HepG2 (cell line): ENCODE results near the gene CPT1A. TPM values are rescaled to one million over a fixed set of nuclear protein-coding genes. Genes with fewer than 3 reads are reported as not detected.

Experiments
- ZFP41 ChIP-seq: sonication (generic); formaldehyde crosslinking; IDR thresholded peaks from 2 replicates; pipeline ENCODE4 v1.4.0; 2020; ENCODE audit warnings: mild to moderate bottlenecking, missing genetic modification reagents, borderline replicate concordance
- ZIK1 ChIP-seq: sonication (generic); formaldehyde crosslinking; IDR thresholded peaks from 2 replicates; pipeline ENCODE4 v1.5.0; 2020; ENCODE audit warnings: mild to moderate bottlenecking, low read depth, missing genetic modification reagents, borderline replicate concordance
- ZNF407 ChIP-seq: sonication (generic); formaldehyde crosslinking; IDR thresholded peaks from one replicate; pipeline ENCODE4 v1.5.1; 2020; ENCODE audit warnings: mild to moderate bottlenecking, missing genetic modification reagents; ENCODE audit errors: not compliant biosample characterization
- polyA plus RNA-seq, 8 experiments: library from polyadenylated mRNA; depleted of rRNA in 3 of 8; stranded (reverse) in 7 of 8; unstranded in 1 of 8; fragments of >200 nt; fragmentation: Illumina TruSeq in 4 of 8; extraction: Trizol in 4 of 8; gene quantifications; 2 replicates each; pipeline versions ENCODE4 v1.2.1 to v1.2.3, GENCODE V29; 2011 to 2016; ENCODE audit warnings: low read depth in 4 of 8, missing spikeins in 1 of 8, mixed read lengths in 1 of 8; ENCODE audit not compliant: insufficient read depth in 1 of 8
- total RNA-seq, 5 experiments: library from RNA; depleted of rRNA; stranded (reverse); fragments of >200 nt; fragmentation: Illumina TruSeq; extraction: Trizol; gene quantifications; 2 replicates each; pipeline ENCODE4 v1.2.3, GENCODE V29; 2016; ENCODE audit warnings: low read depth in 1 of 5
- TF ChIP-seq, protein P1 (sequence below): sonication (generic); formaldehyde crosslinking; IDR thresholded peaks from 2 replicates; pipeline ENCODE4 v1.4.0; 2020; ENCODE audit warnings: missing genetic modification reagents, borderline replicate concordance
- TF ChIP-seq, protein P2 (sequence below): sonication (generic); formaldehyde crosslinking; IDR thresholded peaks from 2 replicates; pipeline ENCODE4 v1.4.0; 2020; ENCODE audit warnings: missing genetic modification reagents, borderline replicate concordance
- TF ChIP-seq, protein P3 (sequence below): sonication (generic); formaldehyde crosslinking; IDR thresholded peaks from 2 replicates; pipeline ENCODE4 v1.4.0; 2020; ENCODE audit warnings: missing genetic modification reagents

CPT1A gene
- total and polyA plus RNA-seq, 2 of the 13 experiments (the other 11 are each of a cell fraction or from before 2014, with no cell fraction given): 7.0 to 7.1 TPM

- TF ChIP-seq, protein P1, sequence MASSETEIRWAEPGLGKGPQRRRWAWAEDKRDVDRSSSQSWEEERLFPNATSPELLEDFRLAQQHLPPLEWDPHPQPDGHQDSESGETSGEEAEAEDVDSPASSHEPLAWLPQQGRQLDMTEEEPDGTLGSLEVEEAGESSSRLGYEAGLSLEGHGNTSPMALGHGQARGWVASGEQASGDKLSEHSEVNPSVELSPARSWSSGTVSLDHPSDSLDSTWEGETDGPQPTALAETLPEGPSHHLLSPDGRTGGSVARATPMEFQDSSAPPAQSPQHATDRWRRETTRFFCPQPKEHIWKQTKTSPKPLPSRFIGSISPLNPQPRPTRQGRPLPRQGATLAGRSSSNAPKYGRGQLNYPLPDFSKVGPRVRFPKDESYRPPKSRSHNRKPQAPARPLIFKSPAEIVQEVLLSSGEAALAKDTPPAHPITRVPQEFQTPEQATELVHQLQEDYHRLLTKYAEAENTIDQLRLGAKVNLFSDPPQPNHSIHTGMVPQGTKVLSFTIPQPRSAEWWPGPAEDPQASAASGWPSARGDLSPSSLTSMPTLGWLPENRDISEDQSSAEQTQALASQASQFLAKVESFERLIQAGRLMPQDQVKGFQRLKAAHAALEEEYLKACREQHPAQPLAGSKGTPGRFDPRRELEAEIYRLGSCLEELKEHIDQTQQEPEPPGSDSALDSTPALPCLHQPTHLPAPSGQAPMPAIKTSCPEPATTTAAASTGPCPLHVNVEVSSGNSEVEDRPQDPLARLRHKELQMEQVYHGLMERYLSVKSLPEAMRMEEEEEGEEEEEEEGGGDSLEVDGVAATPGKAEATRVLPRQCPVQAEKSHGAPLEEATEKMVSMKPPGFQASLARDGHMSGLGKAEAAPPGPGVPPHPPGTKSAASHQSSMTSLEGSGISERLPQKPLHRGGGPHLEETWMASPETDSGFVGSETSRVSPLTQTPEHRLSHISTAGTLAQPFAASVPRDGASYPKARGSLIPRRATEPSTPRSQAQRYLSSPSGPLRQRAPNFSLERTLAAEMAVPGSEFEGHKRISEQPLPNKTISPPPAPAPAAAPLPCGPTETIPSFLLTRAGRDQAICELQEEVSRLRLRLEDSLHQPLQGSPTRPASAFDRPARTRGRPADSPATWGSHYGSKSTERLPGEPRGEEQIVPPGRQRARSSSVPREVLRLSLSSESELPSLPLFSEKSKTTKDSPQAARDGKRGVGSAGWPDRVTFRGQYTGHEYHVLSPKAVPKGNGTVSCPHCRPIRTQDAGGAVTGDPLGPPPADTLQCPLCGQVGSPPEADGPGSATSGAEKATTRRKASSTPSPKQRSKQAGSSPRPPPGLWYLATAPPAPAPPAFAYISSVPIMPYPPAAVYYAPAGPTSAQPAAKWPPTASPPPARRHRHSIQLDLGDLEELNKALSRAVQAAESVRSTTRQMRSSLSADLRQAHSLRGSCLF (CRISPR knock-in tag): no peak
- TF ChIP-seq ZNF407 (CRISPR knock-in tag) (peak; percentile 43), ZFP41 (no peak), ZIK1 (CRISPR knock-in tag) (0 out of 2 replicates have a peak, but pooled peaks have one; percentile 73)
- TF ChIP-seq, protein P2, sequence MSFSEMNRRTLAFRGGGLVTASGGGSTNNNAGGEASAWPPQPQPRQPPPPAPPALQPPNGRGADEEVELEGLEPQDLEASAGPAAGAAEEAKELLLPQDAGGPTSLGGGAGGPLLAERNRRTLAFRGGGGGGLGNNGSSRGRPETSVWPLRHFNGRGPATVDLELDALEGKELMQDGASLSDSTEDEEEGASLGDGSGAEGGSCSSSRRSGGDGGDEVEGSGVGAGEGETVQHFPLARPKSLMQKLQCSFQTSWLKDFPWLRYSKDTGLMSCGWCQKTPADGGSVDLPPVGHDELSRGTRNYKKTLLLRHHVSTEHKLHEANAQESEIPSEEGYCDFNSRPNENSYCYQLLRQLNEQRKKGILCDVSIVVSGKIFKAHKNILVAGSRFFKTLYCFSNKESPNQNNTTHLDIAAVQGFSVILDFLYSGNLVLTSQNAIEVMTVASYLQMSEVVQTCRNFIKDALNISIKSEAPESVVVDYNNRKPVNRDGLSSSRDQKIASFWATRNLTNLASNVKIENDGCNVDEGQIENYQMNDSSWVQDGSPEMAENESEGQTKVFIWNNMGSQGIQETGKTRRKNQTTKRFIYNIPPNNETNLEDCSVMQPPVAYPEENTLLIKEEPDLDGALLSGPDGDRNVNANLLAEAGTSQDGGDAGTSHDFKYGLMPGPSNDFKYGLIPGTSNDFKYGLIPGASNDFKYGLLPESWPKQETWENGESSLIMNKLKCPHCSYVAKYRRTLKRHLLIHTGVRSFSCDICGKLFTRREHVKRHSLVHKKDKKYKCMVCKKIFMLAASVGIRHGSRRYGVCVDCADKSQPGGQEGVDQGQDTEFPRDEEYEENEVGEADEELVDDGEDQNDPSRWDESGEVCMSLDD (CRISPR knock-in tag): no peak
- TF ChIP-seq, protein P3, sequence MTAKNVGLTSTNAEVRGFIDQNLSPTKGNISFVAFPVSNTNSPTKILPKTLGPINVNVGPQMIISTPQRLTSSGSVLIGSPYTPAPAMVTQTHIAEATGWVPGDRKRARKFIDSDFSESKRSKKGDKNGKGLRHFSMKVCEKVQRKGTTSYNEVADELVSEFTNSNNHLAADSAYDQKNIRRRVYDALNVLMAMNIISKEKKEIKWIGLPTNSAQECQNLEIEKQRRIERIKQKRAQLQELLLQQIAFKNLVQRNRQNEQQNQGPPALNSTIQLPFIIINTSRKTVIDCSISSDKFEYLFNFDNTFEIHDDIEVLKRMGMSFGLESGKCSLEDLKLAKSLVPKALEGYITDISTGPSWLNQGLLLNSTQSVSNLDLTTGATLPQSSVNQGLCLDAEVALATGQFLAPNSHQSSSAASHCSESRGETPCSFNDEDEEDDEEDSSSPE (CRISPR knock-in tag): peak; percentile 90
Measured at GRCh38 chr11:68843703-68844312, 2.1 kb upstream of the CPT1A start (continued).
